ENCODE measurements around the gene GNB5. TPM values are rescaled to one million over a fixed set of nuclear protein-coding genes. Genes with fewer than 3 reads are reported as not detected.
A peak's percentile ranks its signal among the peaks of the same experiment; 100 is the strongest.
"Not testable (repeated sequence)": the region's sequence is repeated elsewhere in the genome, so short reads cannot be mapped to it uniquely, and the experiment has no call there.

The GNB5 gene
- total RNA-seq, 2 donors from 2014 or later, result 26.8 to 38.8 TPM

GRCh38 chr15:52104532-52105004 lies 86.6 kb downstream of the GNB5 start:
- Mint-ChIP-seq H3K4me3 (no peak overlapping the region), H3K36me3 (ENCODE audit: insufficient read depth in 2 of 2) (no peaks in the 10 kb centered on the region), H3K27me3 (ENCODE audit: low read depth) (peaks cover 8% of the 10 kb centered on the region), H3K9me3 (no peaks in the 10 kb centered on the region), H3K27ac (no peak overlapping the region), H3K4me1 (ENCODE audit: low read depth) (no peaks in the 10 kb centered on the region)
- ATAC-seq (replicated peaks in 1 of 2) (no peak), DNase-seq (no peak)

GRCh38 chr15:52103217-52104207 lies 87.7 kb downstream of the GNB5 start:
- no peaks in the 10 kb centered on the region for H3K36me3 Mint-ChIP-seq (ENCODE audit: insufficient read depth in 2 of 2)
- H3K27ac Mint-ChIP-seq, result no peak overlapping the region
- H3K27me3 Mint-ChIP-seq (ENCODE audit: low read depth), result peaks cover 1% of the 10 kb centered on the region
- H3K4me3 Mint-ChIP-seq, result no peak overlapping the region
- no peaks in the 10 kb centered on the region for H3K9me3 Mint-ChIP-seq
- H3K4me1 Mint-ChIP-seq (ENCODE audit: low read depth), result no peaks in the 10 kb centered on the region
- ATAC-seq (replicated peaks in 1 of 2), result peak; percentile 79 to 89
- peak; percentile 11 to 14 for DNase-seq

- H3K36me3 Mint-ChIP-seq (ENCODE audit: insufficient read depth in 2 of 2), result no peaks in the 10 kb centered on the region
- H3K9me3 Mint-ChIP-seq, result no peaks in the 10 kb centered on the region
- DNase-seq (no peak), ATAC-seq (replicated peaks in 1 of 2) (no peak)
- no peaks in the 10 kb centered on the region for H3K27me3 Mint-ChIP-seq (ENCODE audit: low read depth)
- H3K4me3 Mint-ChIP-seq, result no peak overlapping the region
- H3K4me1 Mint-ChIP-seq (ENCODE audit: low read depth), result no peaks in the 10 kb centered on the region
- no peak overlapping the region for H3K27ac Mint-ChIP-seq
Measured at GRCh38 chr15:52102463-52102862, 88.7 kb downstream of the GNB5 start.

- no peaks in the 10 kb centered on the region for H3K4me1 Mint-ChIP-seq (ENCODE audit: low read depth)
- ATAC-seq (replicated peaks in 1 of 2), result no peak
- H3K36me3 Mint-ChIP-seq (ENCODE audit: insufficient read depth in 2 of 2), result no peaks in the 10 kb centered on the region
- no peak overlapping the region for H3K27ac Mint-ChIP-seq
- H3K9me3 Mint-ChIP-seq, result no peaks in the 10 kb centered on the region
- no peaks in the 10 kb centered on the region for H3K27me3 Mint-ChIP-seq (ENCODE audit: low read depth)
- DNase-seq, result no peak
- no peak overlapping the region for H3K4me3 Mint-ChIP-seq
Measured at GRCh38 chr15:52101542-52102323, 89.5 kb downstream of the GNB5 start.

GRCh38 chr15:52100807-52101442 lies 90.3 kb downstream of the GNB5 start:
- peak in 1 of 2 donors; percentile 36 for DNase-seq

GRCh38 chr15:52099651-52100272 lies 91.4 kb downstream of the GNB5 start:
- DNase-seq (no peak), ATAC-seq (replicated peaks in 1 of 2) (no peak)
- Mint-ChIP-seq H3K4me1 (ENCODE audit: low read depth) (no peaks in the 10 kb centered on the region), H3K36me3 (ENCODE audit: insufficient read depth in 2 of 2) (no peaks in the 10 kb centered on the region), H3K27ac (no peak overlapping the region), H3K27me3 (ENCODE audit: low read depth) (no peaks in the 10 kb centered on the region), H3K4me3 (no peak overlapping the region), H3K9me3 (no peaks in the 10 kb centered on the region)

More at GRCh38 chr15:52100807-52101442, 90.3 kb downstream of the GNB5 start:
- Mint-ChIP-seq H3K27ac (no peak overlapping the region), H3K27me3 (ENCODE audit: low read depth) (no peaks in the 10 kb centered on the region), H3K36me3 (ENCODE audit: insufficient read depth in 2 of 2) (no peaks in the 10 kb centered on the region), H3K4me3 (no peak overlapping the region), H3K9me3 (no peaks in the 10 kb centered on the region), H3K4me1 (ENCODE audit: low read depth) (no peaks in the 10 kb centered on the region)
- ATAC-seq (replicated peaks in 1 of 2), result no peak

- Mint-ChIP-seq H3K36me3 (ENCODE audit: insufficient read depth in 2 of 2) (no peaks in the 10 kb centered on the region), H3K27me3 (ENCODE audit: low read depth) (no peaks in the 10 kb centered on the region), H3K4me3 (no peak overlapping the region), H3K27ac (no peak overlapping the region), H3K4me1 (ENCODE audit: low read depth) (no peaks in the 10 kb centered on the region), H3K9me3 (no peaks in the 10 kb centered on the region)
- ATAC-seq (replicated peaks in 1 of 2) (no peak), DNase-seq (no peak)
Measured at GRCh38 chr15:52098323-52098722, 92.9 kb downstream of the GNB5 start.

- Mint-ChIP-seq H3K4me1 (ENCODE audit: low read depth) (no peaks in the 10 kb centered on the region), H3K36me3 (ENCODE audit: insufficient read depth in 2 of 2) (no peaks in the 10 kb centered on the region), H3K27me3 (ENCODE audit: low read depth) (no peaks in the 10 kb centered on the region), H3K27ac (no peak overlapping the region), H3K9me3 (no peaks in the 10 kb centered on the region), H3K4me3 (no peak overlapping the region)
- DNase-seq (no peak), ATAC-seq (replicated peaks in 1 of 2) (no peak)
Measured at GRCh38 chr15:52097180-52097579, 94.0 kb downstream of the GNB5 start.

GRCh38 chr15:52096536-52096935 lies 94.7 kb downstream of the GNB5 start:
- H3K27me3 Mint-ChIP-seq (ENCODE audit: low read depth); H3K4me3 Mint-ChIP-seq; DNase-seq; H3K9me3 Mint-ChIP-seq; H3K36me3 Mint-ChIP-seq (ENCODE audit: insufficient read depth in 2 of 2); ATAC-seq (replicated peaks in 1 of 2); H3K4me1 Mint-ChIP-seq (ENCODE audit: low read depth); H3K27ac Mint-ChIP-seq: not testable (repeated sequence)

- Mint-ChIP-seq H3K27me3 (ENCODE audit: low read depth) (no peaks in the 10 kb centered on the region), H3K36me3 (ENCODE audit: insufficient read depth in 2 of 2) (peaks cover 0 to under 1% of the 10 kb centered on the region in 2 donors), H3K4me1 (ENCODE audit: low read depth) (no peaks in the 10 kb centered on the region), H3K4me3 (no peak overlapping the region), H3K9me3 (no peaks in the 10 kb centered on the region), H3K27ac (no peak overlapping the region)
- ATAC-seq (replicated peaks in 1 of 2), result no peak
- no peak for DNase-seq
Measured at GRCh38 chr15:52095597-52096262, 95.5 kb downstream of the GNB5 start.

GRCh38 chr15:52094811-52095584 lies 96.2 kb downstream of the GNB5 start:
- no peak for DNase-seq
- Mint-ChIP-seq H3K9me3 (peaks cover 3% of the 10 kb centered on the region in 2 donors), H3K4me3 (no peak overlapping the region), H3K27me3 (ENCODE audit: low read depth) (no peaks in the 10 kb centered on the region), H3K4me1 (ENCODE audit: low read depth) (no peaks in the 10 kb centered on the region), H3K36me3 (ENCODE audit: insufficient read depth in 2 of 2) (peaks cover 3 to 6% of the 10 kb centered on the region in 2 donors), H3K27ac (no peak overlapping the region)
- no peak for ATAC-seq (replicated peaks in 1 of 2)
